HL-60/S4 treated with phorbol 12-myristate 13-acetate at 8.2 ng/mL for 4 days and 3 days (cell line): Measurements from ENCODE around the gene NR1I2.

ENCODE experiments used
- in situ Hi-C: fragments of 300-500 bp; cut with MboI; formaldehyde crosslinking; loops from 2 replicates; pipeline ENCODE4 v1.15.0; 2022; ENCODE audit warnings: low sequenced_read_pairs

NR1I2 gene

DNA sequence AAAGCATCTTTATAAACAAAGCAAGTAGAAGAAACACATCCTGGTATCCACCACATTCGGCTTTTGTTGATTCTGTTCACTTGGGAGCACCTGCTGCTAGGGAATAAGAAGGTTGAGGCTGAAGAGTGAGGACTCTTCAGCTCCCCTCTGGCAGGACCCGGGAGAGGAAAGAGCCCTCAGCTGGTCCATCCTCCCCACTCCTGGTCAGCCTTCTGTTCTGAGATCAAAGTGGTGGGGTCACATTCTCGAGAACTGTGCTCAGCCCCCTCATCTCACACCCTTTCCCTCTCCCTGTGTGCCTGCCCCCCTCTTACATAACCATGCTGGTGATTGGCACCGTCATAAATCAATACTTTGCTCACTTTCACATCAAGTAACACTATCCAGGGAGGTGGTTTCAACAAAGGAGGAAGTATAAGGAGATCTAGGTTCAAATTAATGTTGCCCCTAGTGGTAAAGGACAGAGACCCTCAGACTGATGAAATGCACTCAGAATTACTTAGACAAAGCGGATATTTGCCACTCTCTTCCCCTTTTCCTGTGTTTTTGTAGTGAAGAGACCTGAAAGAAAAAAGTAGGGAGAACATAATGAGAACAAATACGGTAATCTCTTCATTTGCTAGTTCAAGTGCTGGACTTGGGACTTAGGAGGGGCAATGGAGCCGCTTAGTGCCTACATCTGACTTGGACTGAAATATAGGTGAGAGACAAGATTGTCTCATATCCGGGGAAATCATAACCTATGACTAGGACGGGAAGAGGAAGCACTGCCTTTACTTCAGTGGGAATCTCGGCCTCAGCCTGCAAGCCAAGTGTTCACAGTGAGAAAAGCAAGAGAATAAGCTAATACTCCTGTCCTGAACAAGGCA lies at the start of gene NR1I2:
NR1I2 (plus strand) TSS at position 772 of the 869 bp plus-strand sequence.
- in situ Hi-C loops, result no loop called here

DNA sequence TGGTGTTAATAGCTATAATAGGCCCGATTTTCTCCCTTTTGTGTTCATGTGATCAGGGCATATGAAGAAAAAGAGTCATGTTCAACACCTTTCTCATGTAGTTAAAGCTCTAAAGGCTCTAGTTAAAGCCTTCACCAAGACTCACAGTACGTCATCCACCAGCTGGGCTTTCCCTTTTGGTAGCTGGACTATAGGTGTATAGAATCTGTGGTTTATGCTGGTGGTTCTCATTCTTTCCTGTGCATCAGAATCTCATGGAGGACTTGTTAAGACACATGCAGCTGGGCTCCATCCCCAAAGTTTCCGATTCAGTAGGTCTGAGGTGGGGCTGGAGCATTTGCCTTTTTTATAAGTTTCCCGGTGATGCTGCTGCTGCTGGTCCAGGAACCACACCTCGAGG lies 48.1 kb upstream of the NR1I2 start:
- in situ Hi-C loops, result no loop called here

DNA sequence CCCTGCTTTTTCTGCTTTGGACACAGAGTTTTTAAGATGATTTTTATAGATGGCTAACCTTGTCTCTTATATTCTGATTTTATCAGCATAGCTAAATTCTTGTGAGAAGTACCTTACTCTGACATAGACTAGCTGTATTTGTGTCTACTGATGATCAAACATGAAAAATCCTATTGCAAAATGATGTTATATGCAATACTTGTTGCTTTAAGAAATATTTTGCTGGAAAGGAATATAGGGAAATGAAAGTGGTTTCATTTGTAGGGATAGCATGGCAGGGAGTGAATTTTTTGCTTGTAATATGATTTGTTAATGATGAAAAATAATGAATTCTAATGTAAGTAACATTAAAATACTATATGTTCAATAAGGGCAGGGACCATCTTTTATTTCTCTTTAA lies 43.2 kb upstream of the NR1I2 start:
- in situ Hi-C loops, result no loop called here

DNA sequence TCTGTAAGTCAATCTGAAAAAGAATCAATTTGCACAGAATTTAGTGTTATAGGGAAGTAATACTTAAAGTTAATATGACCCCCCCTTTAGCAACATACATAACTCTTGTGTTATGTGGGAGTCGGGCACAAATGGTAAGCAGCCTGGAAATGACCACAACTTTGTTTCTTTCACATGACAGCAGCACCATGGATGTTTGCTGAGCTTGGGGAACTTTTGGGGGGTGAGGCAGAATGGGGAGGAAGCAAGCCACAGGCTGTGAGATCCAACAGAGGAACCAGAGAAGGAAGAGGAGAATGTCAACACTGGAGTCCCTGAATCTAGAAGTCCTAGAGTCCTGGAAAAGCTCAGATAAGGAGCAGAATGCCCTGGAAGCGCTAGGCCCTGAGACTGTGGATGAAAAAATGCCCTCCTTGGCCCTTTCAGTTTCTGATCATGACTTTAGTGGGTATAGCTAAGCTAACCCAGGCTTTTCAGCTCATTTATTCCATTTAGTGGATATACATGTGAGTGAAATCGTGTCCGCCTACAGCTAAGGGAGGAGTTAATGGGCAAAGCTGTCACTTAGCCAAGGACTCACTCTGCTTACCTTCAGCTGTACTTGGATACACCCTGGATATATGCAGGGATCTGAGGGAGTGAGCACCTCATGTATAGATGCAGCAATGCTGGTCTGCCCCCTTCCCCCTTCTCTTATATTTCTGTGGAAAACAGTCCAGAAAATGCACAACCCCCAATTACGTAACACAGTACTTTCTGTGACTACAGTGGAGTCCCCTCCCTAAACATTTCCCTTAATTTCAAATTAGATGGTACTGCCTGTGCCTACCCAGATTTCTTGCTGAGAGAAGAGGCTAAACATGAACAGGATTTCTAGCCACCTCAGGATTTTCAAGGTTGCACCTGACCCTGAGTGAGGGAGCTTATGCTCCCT lies 40.0 kb upstream of the NR1I2 start:
- in situ Hi-C loops, result no loop called here

- in situ Hi-C loops, result no loop called here
Measured at GRCh38 chr3:119743921-119744320, 38.0 kb upstream of the NR1I2 start.

DNA sequence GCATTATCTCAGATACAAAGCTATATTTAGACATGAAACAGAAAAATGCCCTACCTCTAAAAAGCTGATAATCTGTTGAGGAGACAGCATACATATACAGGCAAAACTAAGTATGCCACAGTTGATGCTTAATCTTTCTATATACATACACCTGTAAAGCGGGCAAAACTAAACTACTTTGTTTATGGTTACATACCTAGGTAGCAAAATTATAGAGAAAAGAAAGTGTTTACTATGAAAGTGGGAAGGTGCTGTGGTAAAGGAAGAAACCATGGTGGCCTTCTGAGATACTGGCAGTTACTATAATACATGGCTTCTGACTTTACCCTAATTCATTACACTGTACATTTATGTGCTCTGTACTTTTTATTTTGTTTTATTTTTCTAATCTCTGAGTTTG lies 36.0 kb upstream of the NR1I2 start:
- in situ Hi-C loops, result no loop called here

DNA sequence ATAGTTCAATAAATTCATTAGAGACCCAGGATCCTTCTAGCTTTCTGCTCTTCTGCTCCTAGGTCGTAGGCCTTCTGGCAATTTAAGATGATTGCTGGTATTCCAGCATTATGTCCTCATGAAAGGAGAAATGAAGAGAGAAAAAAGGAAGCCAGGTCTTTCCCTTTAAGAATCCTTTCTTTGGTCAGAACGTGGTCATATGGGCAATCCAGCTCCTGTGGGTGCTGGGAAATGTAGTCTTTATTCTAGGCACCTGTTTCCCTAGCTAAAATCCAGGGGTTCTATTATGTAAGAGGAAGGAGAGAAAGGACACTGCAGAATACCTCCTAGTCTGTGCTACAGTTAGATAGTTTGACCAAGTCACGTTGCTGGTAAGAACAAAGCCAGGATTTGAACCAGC lies 35.5 kb upstream of the NR1I2 start:
- in situ Hi-C loops, result no loop called here

DNA sequence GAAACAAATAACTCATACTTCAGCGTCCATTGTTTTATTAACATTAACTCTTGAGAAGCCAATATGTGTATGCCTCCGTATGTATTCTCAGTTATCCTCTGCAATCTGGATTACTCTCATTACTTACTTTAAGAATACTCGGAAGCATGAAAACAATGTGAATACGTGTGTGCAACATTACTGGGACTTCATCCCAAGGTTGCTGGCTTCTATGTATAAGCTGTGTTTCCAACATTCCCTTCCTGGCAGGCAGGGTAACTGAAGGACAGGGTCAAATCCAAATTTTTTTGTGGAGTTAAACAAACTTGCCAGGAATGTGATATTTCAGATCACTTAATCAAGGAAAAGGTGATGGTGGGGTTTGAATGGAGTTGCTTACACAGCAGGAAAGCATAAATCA lies 34.5 kb upstream of the NR1I2 start:
- in situ Hi-C loops, result no loop called here

DNA sequence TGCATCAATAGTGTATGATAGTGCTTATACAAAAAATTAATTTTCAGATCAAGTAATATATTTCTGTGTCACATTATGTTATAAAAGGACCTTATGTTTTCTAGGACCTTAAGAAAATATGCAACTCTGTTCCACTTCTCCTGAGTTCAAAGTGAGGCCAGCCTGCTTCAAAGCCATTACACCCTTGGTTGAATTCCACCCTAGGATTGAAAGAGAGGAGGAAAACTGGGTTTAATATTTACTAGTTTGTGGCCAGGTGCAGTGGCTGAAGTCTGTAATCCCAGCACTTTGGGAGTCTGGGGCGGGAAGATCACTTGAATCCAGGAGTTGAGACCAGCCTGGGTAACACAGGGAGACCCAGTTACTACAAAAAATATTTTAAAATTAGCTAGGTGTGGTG lies 32.9 kb upstream of the NR1I2 start:
- in situ Hi-C loops, result no loop called here

GRCh38 chr3:119751423-119751822 lies 30.5 kb upstream of the NR1I2 start:
- in situ Hi-C loops, result no loop called here

GRCh38 chr3:119759962-119760361 lies 21.9 kb upstream of the NR1I2 start:
- in situ Hi-C loops, result no loop called here

GRCh38 chr3:119762876-119763275 lies 19.0 kb upstream of the NR1I2 start:
- in situ Hi-C loops, result no loop called here

DNA sequence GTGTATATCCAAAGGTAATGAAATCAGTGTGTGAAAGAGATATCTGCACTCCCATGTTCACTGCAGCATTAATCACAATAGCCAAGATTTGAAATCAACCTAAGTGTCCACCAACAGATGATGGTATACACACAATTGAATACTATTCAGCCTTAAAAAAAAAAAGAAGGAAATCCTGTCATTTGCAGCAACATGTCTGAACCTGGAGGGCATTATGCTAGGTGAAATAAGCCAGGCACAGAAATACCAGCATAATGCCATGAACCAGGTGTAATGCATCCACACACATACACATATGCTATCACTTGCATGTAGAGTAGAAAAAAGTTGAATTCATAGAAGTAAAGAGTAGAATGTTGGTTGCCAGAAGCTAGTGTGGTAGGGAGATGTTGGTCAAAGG lies 18.4 kb upstream of the NR1I2 start:
- in situ Hi-C loops, result no loop called here

DNA sequence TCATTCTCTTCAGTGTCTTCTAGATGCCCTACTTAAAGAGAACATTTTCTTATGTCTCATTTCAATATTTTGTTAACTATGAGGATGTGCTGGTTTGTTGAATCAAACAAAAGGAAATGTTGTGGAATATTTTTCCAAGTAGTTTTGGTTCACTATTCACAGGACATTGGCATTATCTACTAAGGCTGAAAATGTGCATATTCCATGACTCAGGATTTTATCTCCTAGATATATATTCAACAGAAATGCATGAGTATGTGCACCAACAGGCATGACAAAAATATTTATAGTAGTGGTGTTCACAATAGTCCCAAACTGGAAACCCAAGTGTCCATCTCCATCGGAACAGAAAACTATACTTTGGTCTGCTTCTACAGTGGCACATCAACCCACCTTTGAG lies 16.7 kb upstream of the NR1I2 start:
- in situ Hi-C loops, result no loop called here

DNA sequence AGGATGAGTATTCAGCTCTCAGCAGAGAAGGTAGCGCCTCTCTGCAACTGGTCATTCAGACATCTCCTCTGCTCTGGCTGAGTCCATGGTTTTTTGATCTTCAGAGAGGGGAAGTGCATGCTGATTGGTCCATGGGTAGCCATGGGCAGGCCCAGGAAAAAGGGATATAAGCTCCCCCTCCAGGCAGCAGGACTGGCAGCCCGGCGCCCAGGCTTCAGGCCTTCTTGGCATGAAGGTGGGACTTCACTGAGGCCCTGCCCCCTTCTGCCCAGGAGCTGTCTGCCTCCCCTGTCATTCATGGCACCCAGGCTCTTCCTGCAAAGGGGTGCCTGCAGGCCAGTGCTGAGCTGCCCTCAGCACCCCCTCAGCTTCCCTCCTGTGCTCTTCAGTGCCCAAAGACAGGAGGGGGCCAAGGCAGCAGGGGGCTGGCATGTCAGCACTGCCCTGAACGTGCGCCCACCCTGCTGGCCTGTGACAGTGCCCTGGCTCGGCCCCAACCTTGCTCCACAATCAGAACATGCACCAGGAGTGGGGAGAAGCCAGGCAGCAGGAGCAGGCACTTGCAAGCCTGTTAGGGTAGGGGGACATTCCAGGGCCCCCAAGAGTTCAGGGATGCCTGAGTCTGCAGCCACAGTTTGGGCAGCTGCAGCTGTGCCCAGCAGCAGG lies 13.8 kb upstream of the NR1I2 start:
- in situ Hi-C loops, result no loop called here

GRCh38 chr3:119768668-119769393 lies 13.1 kb upstream of the NR1I2 start:
- in situ Hi-C loops, result no loop called here

DNA sequence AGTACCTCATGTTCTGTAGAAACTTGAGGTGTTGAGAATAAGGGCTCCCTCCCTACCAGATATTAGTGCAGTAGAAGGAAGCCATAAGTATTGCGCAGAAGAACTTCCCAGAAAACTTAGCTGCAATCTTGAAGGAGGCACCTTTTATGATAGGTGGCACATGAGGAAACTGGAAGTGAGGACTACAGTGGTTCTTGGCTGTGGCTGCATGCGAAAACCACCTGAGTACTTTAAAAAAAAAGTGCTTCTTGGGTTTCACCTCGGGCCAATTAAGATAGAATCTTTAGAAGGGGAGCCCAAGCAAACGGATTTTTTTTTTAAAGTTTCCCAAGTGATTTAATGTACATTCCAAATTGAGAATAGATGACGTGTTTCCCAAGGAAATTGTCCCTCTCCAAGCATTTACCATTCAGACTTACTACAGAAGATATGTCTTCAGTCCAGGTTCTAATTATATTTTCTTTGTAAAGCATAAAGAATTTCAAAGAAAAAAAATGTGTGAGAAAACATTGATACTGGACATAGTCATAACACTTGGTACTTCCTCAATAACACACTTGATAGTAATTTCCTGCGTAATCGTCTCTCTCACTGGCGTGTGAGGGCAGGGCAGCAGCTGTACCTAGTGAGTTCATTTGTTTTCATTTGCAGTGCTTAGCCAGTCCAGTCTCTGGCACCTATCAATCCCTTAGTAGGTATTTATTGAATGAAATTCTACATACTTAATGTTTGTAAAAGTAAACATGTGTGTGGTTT lies 12.3 kb upstream of the NR1I2 start:
- in situ Hi-C loops, result no loop called here

GRCh38 chr3:119774444-119774843 lies 7.5 kb upstream of the NR1I2 start:
- in situ Hi-C loops, result no loop called here

DNA sequence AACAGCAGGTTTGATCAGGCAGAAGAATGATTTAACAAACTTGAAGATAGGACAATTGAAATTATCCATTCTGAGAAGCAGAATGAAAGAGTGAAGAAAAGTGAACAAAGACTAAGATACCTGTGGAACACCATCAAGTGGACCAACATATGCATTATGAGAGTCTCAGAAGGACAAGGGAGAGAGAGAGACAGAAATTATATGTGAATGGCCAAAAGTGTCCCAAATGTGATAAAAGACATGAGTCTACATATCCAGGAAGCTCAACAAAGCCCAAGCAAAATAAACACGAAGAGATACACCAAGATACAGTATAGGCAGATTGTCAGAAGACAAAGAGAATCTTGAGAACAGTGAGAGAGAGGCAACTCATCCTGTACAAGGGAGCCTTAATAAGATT lies 5.6 kb upstream of the NR1I2 start:
- in situ Hi-C loops, result no loop called here

GRCh38 chr3:119778176-119778575 lies 3.7 kb upstream of the NR1I2 start:
- in situ Hi-C loops, result no loop called here
